ENCODE measurements around the gene PTPRN2. TPM values are rescaled to one million over a fixed set of nuclear protein-coding genes. Genes with fewer than 3 reads are reported as not detected.
"Not testable (repeated sequence)": the region's sequence is repeated elsewhere in the genome, so short reads cannot be mapped to it uniquely, and the experiment has no call there.

PTPRN2 gene
- total and polyA plus RNA-seq, 2 donors: 1.7 to 1.9 TPM

DNA sequence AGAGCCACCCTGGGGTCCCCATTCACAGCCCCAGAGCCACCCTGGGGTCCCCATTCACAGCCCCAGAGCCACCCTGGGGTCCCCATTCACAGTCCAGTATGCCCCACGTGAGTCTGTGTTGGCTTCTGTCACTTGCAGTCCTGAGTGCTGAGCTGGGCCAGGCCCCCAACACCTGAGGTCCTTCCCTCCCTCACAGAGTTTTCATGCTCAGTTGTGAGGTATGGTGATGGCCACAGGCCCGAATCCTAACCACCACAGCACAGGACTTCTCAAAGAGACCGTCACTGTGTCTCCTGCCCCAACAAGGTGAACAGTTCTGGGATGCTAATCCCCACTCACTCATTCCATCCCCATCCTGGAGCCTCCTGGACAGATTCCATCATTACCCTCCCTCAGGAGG lies 239.2 kb downstream of the PTPRN2 start:
- H3K9me3 ChIP-seq (ENCODE audit: control insufficient read depth in 2 of 2, insufficient read depth in 1 of 2, low read length in 1 of 2): peaks cover 0 to 22% of the 10 kb centered on the region in 2 donors
- no peak overlapping the region for H3K27ac ChIP-seq (ENCODE audit: low read depth in 1 of 2, low read length in 1 of 2)
- H3K4me3 ChIP-seq (ENCODE audit: low read length in 2 of 2): no peak overlapping the region
- WGBS: 81% methylated on average over 3 of the region's 3 CpGs
- H3K27me3 ChIP-seq (ENCODE audit: control insufficient read depth in 2 of 2, insufficient read depth in 1 of 2, low read length in 1 of 2): no peaks in the 10 kb centered on the region
- no peaks in the 10 kb centered on the region for H3K4me1 ChIP-seq (ENCODE audit: control insufficient read depth in 2 of 2, insufficient read depth in 2 of 2, low read length in 2 of 2)
- no peak for DNase-seq (ENCODE audit: low read depth in 6 of 9, low spot score in 9 of 9)
- H3K36me3 ChIP-seq (ENCODE audit: control insufficient read depth in 2 of 2, insufficient read depth in 2 of 2, low read length in 1 of 2): no peaks in the 10 kb centered on the region

DNA sequence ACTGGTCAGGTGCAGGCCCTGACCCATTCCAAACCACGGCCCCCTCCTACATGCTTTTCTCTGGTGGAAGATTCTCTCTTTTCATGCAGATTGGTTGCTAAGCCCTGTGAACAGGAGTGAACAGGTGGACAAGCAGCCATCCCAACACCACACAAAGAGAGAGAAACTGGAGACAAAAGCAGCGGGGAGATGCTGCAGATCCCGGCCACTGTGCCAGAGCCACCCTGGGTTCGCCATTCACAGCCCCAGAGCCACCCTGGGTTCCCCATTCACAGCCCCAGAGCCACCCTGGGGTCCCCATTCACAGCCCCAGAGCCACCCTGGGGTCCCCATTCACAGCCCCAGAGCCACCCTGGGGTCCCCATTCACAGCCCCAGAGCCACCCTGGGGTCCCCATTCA lies 239.6 kb downstream of the PTPRN2 start:
- H3K4me1 ChIP-seq (ENCODE audit: control insufficient read depth in 2 of 2, insufficient read depth in 2 of 2, low read length in 2 of 2); H3K27ac ChIP-seq (ENCODE audit: low read depth in 1 of 2, low read length in 1 of 2); H3K4me3 ChIP-seq (ENCODE audit: low read length in 2 of 2); H3K27me3 ChIP-seq (ENCODE audit: control insufficient read depth in 2 of 2, insufficient read depth in 1 of 2, low read length in 1 of 2); H3K36me3 ChIP-seq (ENCODE audit: control insufficient read depth in 2 of 2, insufficient read depth in 2 of 2, low read length in 1 of 2); DNase-seq (ENCODE audit: low read depth in 6 of 9, low spot score in 9 of 9): not testable (repeated sequence)
- 90% methylated on average over 4 of the region's 4 CpGs for WGBS
- H3K9me3 ChIP-seq (ENCODE audit: control insufficient read depth in 2 of 2, insufficient read depth in 1 of 2, low read length in 1 of 2): peaks cover 0 to 26% of the 10 kb centered on the region in 2 donors

DNA sequence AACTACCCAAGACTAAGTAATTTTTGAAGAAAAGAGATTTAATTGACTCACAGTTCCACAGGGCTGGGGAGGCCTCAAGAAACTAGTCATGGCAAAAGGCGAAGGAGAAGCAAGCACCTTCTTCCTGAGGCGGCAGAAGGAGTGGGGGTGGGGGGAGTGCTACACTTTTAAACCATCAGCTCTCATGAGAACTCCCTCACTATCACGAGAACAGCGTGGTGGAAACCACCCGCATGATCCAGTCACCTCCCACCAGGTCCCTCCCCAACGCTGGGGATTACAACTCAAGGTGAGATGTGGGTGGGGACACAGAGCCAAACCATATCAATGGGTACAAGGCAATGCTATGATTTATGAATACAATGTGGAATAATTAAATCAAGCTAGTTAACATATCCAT lies 241.9 kb downstream of the PTPRN2 start:
- Histone ChIP-seq H3K27ac (ENCODE audit: low read depth in 1 of 2, low read length in 1 of 2) (no peak overlapping the region), H3K4me3 (ENCODE audit: low read length in 2 of 2) (no peak overlapping the region), H3K9me3 (ENCODE audit: control insufficient read depth in 2 of 2, insufficient read depth in 1 of 2, low read length in 1 of 2) (peaks cover 0 to 25% of the 10 kb centered on the region in 2 donors), H3K36me3 (ENCODE audit: control insufficient read depth in 2 of 2, insufficient read depth in 2 of 2, low read length in 1 of 2) (no peaks in the 10 kb centered on the region), H3K27me3 (ENCODE audit: control insufficient read depth in 2 of 2, insufficient read depth in 1 of 2, low read length in 1 of 2) (no peaks in the 10 kb centered on the region), H3K4me1 (ENCODE audit: control insufficient read depth in 2 of 2, insufficient read depth in 2 of 2, low read length in 2 of 2) (no peaks in the 10 kb centered on the region)
- WGBS: 76% methylated on average over 6 of the region's 6 CpGs
- DNase-seq (ENCODE audit: low read depth in 6 of 9, low spot score in 9 of 9): no peak

DNA sequence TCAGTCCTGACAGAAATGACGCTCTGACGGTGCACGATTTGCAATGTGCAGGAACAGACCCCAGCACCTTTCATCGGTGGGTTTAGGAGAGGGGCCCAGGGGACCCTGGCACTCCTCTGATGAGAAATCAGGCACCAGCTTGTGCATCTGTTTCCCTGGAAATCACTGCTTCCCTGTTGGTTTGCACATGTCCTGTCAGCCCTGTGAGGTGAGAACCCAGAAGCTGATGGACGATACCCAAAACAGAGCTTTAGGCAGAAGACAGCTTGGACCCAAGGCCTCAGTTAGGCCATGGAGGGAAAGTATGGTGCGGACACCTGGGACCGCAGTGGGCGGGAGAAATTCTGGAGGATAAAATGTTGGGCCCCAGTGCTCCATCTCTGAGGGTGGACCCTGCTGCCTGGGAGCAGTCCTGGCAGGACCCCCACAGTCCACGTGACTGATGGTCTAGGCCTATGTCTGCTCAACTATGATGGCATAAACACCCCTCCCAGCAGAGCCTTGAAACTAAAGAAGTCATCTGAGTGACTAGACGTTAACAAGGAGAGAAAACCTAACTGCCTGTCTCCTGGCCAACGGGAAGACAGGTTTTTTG lies 242.8 kb downstream of the PTPRN2 start:
- H3K4me3 ChIP-seq (ENCODE audit: low read length in 2 of 2): no peak overlapping the region
- no peak overlapping the region for H3K27ac ChIP-seq (ENCODE audit: low read depth in 1 of 2, low read length in 1 of 2)
- no peaks in the 10 kb centered on the region for H3K36me3 ChIP-seq (ENCODE audit: control insufficient read depth in 2 of 2, insufficient read depth in 2 of 2, low read length in 1 of 2)
- H3K27me3 ChIP-seq (ENCODE audit: control insufficient read depth in 2 of 2, insufficient read depth in 1 of 2, low read length in 1 of 2): no peaks in the 10 kb centered on the region
- peaks cover 0 to 25% of the 10 kb centered on the region in 2 donors for H3K9me3 ChIP-seq (ENCODE audit: control insufficient read depth in 2 of 2, insufficient read depth in 1 of 2, low read length in 1 of 2)
- no peaks in the 10 kb centered on the region for H3K4me1 ChIP-seq (ENCODE audit: control insufficient read depth in 2 of 2, insufficient read depth in 2 of 2, low read length in 2 of 2)
- WGBS: 79% methylated on average over 11 of the region's 11 CpGs
- no peak for DNase-seq (ENCODE audit: low read depth in 6 of 9, low spot score in 9 of 9)

DNA sequence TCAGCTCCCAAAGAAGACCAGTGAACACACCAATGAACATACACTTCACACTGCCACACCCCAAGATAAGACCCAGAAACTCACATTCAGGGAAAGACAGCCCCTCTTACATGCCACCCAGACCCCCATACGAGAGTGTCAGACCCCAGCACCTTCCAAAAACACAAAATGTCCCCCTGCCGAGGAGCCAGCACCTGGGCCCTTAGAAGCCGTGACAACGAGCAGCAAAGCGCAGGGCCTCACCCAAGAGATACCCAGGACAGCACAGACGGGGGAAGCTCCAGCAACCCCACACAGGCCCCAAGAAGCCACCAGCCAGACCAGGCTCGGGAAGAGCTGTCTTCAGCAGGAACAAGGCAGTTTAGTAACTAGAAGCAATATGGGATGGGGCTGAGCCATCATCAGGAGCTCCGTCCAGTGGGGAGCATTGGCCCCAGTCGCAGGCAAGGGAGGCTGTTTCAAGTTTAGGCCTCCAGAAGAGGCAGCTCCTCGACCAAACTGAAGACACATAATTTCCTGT lies 243.6 kb downstream of the PTPRN2 start:
- Histone ChIP-seq H3K27ac (ENCODE audit: low read depth in 1 of 2, low read length in 1 of 2) (no peak overlapping the region), H3K4me1 (ENCODE audit: control insufficient read depth in 2 of 2, insufficient read depth in 2 of 2, low read length in 2 of 2) (no peaks in the 10 kb centered on the region), H3K36me3 (ENCODE audit: control insufficient read depth in 2 of 2, insufficient read depth in 2 of 2, low read length in 1 of 2) (no peaks in the 10 kb centered on the region), H3K27me3 (ENCODE audit: control insufficient read depth in 2 of 2, insufficient read depth in 1 of 2, low read length in 1 of 2) (no peaks in the 10 kb centered on the region), H3K4me3 (ENCODE audit: low read length in 2 of 2) (no peak overlapping the region), H3K9me3 (ENCODE audit: control insufficient read depth in 2 of 2, insufficient read depth in 1 of 2, low read length in 1 of 2) (peaks cover 0 to 25% of the 10 kb centered on the region in 2 donors)
- DNase-seq (ENCODE audit: low read depth in 6 of 9, low spot score in 9 of 9): no peak
- WGBS: 88% methylated on average over 10 of the region's 10 CpGs

DNA sequence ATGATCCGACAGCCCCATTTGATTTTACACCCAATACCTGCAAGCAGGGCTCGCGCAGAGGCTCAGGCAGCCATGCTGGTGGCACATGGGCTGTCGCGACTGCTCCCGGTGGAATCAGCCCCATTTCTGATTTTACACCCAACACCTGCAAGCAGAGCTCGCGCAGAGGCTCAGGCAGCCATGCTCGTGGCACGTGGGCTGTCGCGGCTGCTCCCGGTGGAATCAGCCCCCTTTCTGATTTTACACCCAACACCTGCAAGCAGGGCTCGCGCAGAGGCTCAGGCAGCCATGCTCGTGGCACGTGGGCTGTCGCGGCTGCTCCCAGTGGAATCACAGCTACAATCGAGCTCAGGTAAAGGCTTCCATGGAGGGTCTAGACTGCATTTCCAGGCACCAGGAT lies 244.1 kb downstream of the PTPRN2 start:
- no peak for DNase-seq (ENCODE audit: low read depth in 6 of 9, low spot score in 9 of 9)
- Histone ChIP-seq H3K27ac (ENCODE audit: low read depth in 1 of 2, low read length in 1 of 2) (no peak overlapping the region), H3K4me1 (ENCODE audit: control insufficient read depth in 2 of 2, insufficient read depth in 2 of 2, low read length in 2 of 2) (no peaks in the 10 kb centered on the region), H3K4me3 (ENCODE audit: low read length in 2 of 2) (no peak overlapping the region), H3K27me3 (ENCODE audit: control insufficient read depth in 2 of 2, insufficient read depth in 1 of 2, low read length in 1 of 2) (no peaks in the 10 kb centered on the region), H3K9me3 (ENCODE audit: control insufficient read depth in 2 of 2, insufficient read depth in 1 of 2, low read length in 1 of 2) (peaks cover 0 to 25% of the 10 kb centered on the region in 2 donors), H3K36me3 (ENCODE audit: control insufficient read depth in 2 of 2, insufficient read depth in 2 of 2, low read length in 1 of 2) (no peaks in the 10 kb centered on the region)
- WGBS: 96% methylated on average over 20 of the region's 20 CpGs

DNA sequence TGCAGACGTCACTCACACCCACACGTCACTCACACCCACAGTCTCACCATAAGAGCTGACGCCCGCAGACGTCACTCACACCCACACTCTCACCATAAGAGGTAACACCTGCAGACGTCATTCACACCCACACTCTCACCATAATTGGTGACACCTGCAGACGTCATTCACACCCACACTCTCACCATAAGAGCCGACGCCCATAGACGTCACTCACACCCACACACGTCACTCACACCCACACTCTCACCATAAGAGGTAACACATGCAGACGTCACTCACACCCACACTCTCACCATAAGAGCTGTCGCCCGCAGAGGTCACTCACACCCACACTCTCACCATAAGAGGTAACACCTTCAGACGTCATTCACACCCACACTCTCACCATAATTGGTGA lies 246.5 kb downstream of the PTPRN2 start:
- H3K4me1 ChIP-seq (ENCODE audit: control insufficient read depth in 2 of 2, insufficient read depth in 2 of 2, low read length in 2 of 2); H3K27ac ChIP-seq (ENCODE audit: low read depth in 1 of 2, low read length in 1 of 2); H3K27me3 ChIP-seq (ENCODE audit: control insufficient read depth in 2 of 2, insufficient read depth in 1 of 2, low read length in 1 of 2); H3K36me3 ChIP-seq (ENCODE audit: control insufficient read depth in 2 of 2, insufficient read depth in 2 of 2, low read length in 1 of 2); DNase-seq (ENCODE audit: low read depth in 6 of 9, low spot score in 9 of 9); H3K4me3 ChIP-seq (ENCODE audit: low read length in 2 of 2): not testable (repeated sequence)
- 96% methylated on average over 13 of the region's 15 CpGs for WGBS
- H3K9me3 ChIP-seq (ENCODE audit: control insufficient read depth in 2 of 2, insufficient read depth in 1 of 2, low read length in 1 of 2): peaks cover 0 to 33% of the 10 kb centered on the region in 2 donors

DNA sequence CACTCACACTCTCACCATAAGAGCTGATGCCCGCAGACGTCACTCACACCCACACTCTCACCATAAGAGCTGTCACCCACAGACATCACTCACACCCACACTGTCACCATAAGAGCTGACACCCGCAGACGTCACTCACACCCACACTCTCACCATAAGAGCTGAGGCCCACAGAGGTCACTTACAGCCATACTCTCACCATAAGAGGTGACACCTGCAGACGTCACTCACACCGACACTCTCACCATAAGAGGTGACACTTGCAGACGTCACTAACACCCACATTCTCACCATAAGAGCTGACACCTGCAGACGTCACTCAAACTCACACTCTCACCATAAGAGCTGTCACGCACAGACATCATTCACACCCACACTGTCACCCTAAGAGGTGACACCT lies 250.7 kb downstream of the PTPRN2 start:
- not testable (repeated sequence) for DNase-seq (ENCODE audit: low read depth in 6 of 9, low spot score in 9 of 9); H3K36me3 ChIP-seq (ENCODE audit: control insufficient read depth in 2 of 2, insufficient read depth in 2 of 2, low read length in 1 of 2); H3K27me3 ChIP-seq (ENCODE audit: control insufficient read depth in 2 of 2, insufficient read depth in 1 of 2, low read length in 1 of 2); H3K4me3 ChIP-seq (ENCODE audit: low read length in 2 of 2); H3K4me1 ChIP-seq (ENCODE audit: control insufficient read depth in 2 of 2, insufficient read depth in 2 of 2, low read length in 2 of 2); H3K27ac ChIP-seq (ENCODE audit: low read depth in 1 of 2, low read length in 1 of 2)
- peaks cover 2 to 13% of the 10 kb centered on the region in 2 donors for H3K9me3 ChIP-seq (ENCODE audit: control insufficient read depth in 2 of 2, insufficient read depth in 1 of 2, low read length in 1 of 2)
- 84% methylated on average over 8 of the region's 9 CpGs for WGBS

DNA sequence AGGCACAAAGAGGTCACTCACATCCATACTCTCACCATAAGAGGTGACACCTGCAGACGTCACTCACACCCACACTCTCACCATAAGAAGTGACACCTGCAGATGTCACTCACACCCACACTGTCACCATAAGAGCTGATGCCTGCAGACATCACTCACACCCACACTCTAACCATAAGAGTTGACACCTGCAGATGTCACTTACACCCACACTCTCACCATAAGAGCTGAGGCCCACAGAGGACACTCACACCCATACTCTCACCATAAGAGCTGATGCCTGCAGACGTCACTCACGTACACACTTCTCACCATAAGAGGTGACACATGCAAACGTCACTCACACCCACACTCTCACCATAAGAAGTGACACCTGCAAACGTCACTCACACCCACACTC lies 255.1 kb downstream of the PTPRN2 start:
- not testable (repeated sequence) for H3K27ac ChIP-seq (ENCODE audit: low read depth in 1 of 2, low read length in 1 of 2); H3K4me1 ChIP-seq (ENCODE audit: control insufficient read depth in 2 of 2, insufficient read depth in 2 of 2, low read length in 2 of 2); H3K36me3 ChIP-seq (ENCODE audit: control insufficient read depth in 2 of 2, insufficient read depth in 2 of 2, low read length in 1 of 2); DNase-seq (ENCODE audit: low read depth in 6 of 9, low spot score in 9 of 9); H3K4me3 ChIP-seq (ENCODE audit: low read length in 2 of 2); H3K27me3 ChIP-seq (ENCODE audit: control insufficient read depth in 2 of 2, insufficient read depth in 1 of 2, low read length in 1 of 2)
- H3K9me3 ChIP-seq (ENCODE audit: control insufficient read depth in 2 of 2, insufficient read depth in 1 of 2, low read length in 1 of 2): peaks cover 2 to 36% of the 10 kb centered on the region in 2 donors
- 94% methylated on average over 4 of the region's 5 CpGs for WGBS

Data from thymus (tissue), 11 donors.